Lower leg skin (tissue), 4 donors: Measurements from ENCODE around the gene DCLRE1B. TPM values are rescaled to one million over a fixed set of nuclear protein-coding genes. Genes with fewer than 3 reads are reported as not detected.

Experiments
- DNase-seq, 2 donors: peaks; one replicate each; pipeline ENCODE4 v3.0.0-alpha.2; 2019; ENCODE audit warnings: low spot score in 2 of 2
- H3K4me3 ChIP-seq: fragments of 200-600 bp; sonication (generic); 2 replicates; pipeline ENCODE4 v1.5.1; 2017; ENCODE audit warnings: mild to moderate bottlenecking, low read depth; ENCODE audit not compliant: poor library complexity, severe bottlenecking
- POLR2A ChIP-seq, 2 donors: fragments of 450-650 bp; IDR thresholded peaks; one replicate each; pipeline ENCODE4 v1.6.1; 2016 to 2017; ENCODE audit warnings: antibody characterized with exemption in 2 of 2, mild to moderate bottlenecking in 1 of 2, moderate library complexity in 1 of 2
- WGBS, 2 donors: methylation state at CpG; one replicate each; pipeline ENCODE4 v1.1.5; 2018; 5-methylcytosine and 5-hydroxymethylcytosine counted together
- intact Hi-C: fragments of 100-400 bp; cut with DNase I; formaldehyde crosslinking; loops from one replicate; pipeline ENCODE4 v1.15.0; 2023; ENCODE audit warnings: low total_unique reads
- total RNA-seq, 4 donors: library from RNA; depleted of rRNA; stranded (reverse); fragments of >200 nt; gene quantifications; one replicate each; pipeline ENCODE4 v1.1.0, GENCODE V29; 2016
- TF ChIP-seq, protein P1 (sequence below), 3 donors: fragments of 450-650 bp; IDR thresholded peaks; one replicate each; pipeline ENCODE4 v1.5.1; 2016; ENCODE audit warnings: antibody characterized with exemption in 3 of 3, mild to moderate bottlenecking in 3 of 3, moderate library complexity in 2 of 3

DCLRE1B gene
- total RNA-seq: 1 to 10 TPM; 2.1 to 4.4 (median 3.5) TPM

DNA sequence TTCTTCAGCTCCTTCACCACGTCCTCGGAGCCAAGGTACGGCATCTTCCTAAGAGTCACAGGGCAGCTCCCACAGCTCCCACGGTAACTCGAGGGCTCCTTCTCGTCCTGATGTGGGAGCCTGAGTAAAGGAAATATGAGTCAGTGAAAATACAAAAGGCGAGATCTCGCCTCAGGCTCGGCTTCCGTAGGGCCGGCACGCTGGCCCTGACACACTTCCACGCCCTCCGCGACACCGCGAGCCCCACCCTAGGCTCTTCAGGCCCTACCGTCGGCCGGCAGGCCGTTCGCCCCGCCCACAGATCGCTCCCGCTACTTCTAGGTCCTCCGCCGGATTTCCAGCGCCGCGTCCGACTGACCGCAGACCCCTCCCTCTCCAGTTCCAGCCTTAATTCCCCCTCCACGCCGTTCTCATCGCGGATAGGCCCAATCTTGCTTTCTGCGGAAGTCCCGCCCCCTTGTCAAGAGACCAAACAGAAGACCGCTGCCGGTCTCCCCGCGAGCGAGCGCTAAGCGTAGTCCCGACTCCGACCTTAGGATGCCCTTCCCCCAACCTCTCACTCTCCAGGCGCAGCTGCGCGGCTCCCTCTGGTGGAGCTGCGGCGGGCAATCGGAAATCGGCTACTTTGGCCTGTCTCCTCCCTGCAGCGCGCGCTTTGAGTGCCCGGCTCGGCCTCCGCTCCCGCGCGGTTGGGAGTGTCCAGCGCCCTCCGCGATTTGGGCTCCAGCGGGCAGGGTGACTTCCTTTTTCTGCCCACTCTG, at the start of gene DCLRE1B, which contains the start of gene AP4B1:
Gene DCLRE1B, plus strand, starts transcription at position 653 of the 761 bp plus-strand sequence. CDS start 261 bp downstream, outside the sequence.
Gene AP4B1, minus strand, starts transcription at position 126 of the 761 bp plus-strand sequence. Its CDS starts 82 bp downstream, at position 44.
- peak within 1 kb of the TSS; percentile 58 for H3K4me3 ChIP-seq
- WGBS, 2 donors: 1% methylated on average over 66 to 67 of the region's 67 CpGs
- TF ChIP-seq, protein P1, sequence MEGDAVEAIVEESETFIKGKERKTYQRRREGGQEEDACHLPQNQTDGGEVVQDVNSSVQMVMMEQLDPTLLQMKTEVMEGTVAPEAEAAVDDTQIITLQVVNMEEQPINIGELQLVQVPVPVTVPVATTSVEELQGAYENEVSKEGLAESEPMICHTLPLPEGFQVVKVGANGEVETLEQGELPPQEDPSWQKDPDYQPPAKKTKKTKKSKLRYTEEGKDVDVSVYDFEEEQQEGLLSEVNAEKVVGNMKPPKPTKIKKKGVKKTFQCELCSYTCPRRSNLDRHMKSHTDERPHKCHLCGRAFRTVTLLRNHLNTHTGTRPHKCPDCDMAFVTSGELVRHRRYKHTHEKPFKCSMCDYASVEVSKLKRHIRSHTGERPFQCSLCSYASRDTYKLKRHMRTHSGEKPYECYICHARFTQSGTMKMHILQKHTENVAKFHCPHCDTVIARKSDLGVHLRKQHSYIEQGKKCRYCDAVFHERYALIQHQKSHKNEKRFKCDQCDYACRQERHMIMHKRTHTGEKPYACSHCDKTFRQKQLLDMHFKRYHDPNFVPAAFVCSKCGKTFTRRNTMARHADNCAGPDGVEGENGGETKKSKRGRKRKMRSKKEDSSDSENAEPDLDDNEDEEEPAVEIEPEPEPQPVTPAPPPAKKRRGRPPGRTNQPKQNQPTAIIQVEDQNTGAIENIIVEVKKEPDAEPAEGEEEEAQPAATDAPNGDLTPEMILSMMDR (IDR thresholded peaks at IDR 0.05): peak in 1 of 3 donors; percentile 64
- no peak for TF ChIP-seq POLR2A (IDR thresholded peaks at IDR 0.05)
- peak; percentile 98 to 100 for DNase-seq
- intact Hi-C loops: loop anchor here (10.0 kb wide), 1 partner anchor 70 kb away; no protein-coding TSS in a partner anchor

DNA sequence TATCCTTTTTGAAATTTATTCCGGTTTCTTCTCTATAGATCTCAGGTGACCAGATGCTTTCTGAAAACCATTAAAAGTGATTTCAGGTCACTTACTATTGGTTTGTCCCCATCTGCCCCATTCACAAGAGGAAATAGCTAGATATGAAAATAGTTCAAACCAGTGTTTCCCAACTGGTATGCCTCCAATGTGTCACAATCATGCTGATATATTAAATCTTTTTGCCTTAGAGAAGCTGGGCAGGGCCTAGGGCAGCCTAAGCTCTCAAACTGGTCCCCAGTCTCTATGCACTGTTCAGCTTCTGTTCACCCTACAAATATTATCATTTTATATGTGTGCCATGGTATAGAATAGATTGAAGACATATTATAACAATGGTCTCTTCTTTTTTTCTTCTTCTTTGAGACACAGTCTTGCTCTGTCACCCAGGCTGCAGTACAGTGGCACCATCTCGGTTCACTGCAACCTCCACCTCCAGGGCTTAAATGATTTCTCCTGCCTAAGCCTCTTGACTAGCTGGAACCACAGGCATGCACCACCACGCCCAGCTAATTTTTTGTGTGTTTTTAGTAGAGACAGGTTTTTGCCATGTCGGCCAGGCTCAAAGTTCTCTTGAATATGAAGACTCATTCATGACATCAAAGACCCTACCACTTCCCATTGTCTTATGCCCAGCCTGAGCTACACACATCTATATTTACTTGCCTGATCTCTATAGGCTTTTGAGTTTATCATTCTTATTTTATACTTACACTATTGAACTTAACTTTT, 49.3 kb upstream of the DCLRE1B start:
- no peak for TF ChIP-seq POLR2A (IDR thresholded peaks at IDR 0.05)
- TF ChIP-seq, protein P1 (IDR thresholded peaks at IDR 0.05): no peak
- 75 to 78% methylated on average over 4 of the region's 4 CpGs for WGBS, 2 donors
- intact Hi-C loops: no loop called here
- DNase-seq: no peak
- no peak overlapping the region for H3K4me3 ChIP-seq

DNA sequence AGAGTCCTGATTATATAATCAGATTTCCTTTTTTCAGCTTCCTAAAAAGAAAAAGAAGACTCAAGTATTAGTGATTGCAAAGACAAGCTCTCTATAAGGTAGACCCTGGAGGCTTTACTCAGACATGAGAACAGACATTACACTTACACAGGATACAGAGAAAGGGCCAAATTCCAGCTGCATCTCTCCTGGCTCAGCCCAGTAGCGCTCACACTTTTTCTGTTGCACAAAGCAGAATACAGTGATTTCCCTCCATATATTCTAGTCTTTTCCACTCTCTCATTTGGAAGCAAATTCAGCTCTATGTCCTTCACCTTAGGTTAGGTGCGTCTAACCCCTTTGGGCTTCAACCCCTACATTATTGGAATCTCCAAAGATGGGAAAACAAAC, 48.7 kb upstream of the DCLRE1B start:
- TF ChIP-seq POLR2A (IDR thresholded peaks at IDR 0.05): no peak
- TF ChIP-seq, protein P1 (IDR thresholded peaks at IDR 0.05): no peak
- H3K4me3 ChIP-seq: no peak overlapping the region
- WGBS, 2 donors: 82 to 87% methylated on average over 2 of the region's 2 CpGs
- no peak for DNase-seq
- intact Hi-C loops: no loop called here

DNA sequence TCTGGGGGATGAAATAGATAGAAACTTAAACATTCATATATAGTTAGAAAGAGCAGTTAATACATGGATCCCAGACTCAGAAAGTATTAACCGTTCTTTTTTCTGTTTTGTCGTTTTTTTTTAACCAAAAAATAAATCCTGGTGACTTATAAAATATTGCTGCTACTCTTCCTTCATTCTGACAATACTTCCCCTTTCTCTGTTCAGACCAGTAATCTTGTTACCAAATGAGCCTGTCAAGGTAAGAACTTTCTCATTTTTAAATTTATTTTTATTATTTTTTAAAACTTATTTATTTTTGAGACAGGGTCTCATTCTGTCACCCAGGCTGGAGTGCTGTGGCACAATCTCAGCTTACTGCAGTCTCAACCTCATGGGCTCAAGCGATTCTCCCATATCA, 47.4 kb upstream of the DCLRE1B start:
- 78 to 82% methylated on average over 3 of the region's 3 CpGs for WGBS, 2 donors
- no peak overlapping the region for H3K4me3 ChIP-seq
- no peak for DNase-seq
- intact Hi-C loops: loop anchor here (1.0 kb wide), 1 partner anchor 17 kb away; no protein-coding TSS in a partner anchor
- TF ChIP-seq, protein P1 (IDR thresholded peaks at IDR 0.05): no peak
- no peak for TF ChIP-seq POLR2A (IDR thresholded peaks at IDR 0.05)

DNA sequence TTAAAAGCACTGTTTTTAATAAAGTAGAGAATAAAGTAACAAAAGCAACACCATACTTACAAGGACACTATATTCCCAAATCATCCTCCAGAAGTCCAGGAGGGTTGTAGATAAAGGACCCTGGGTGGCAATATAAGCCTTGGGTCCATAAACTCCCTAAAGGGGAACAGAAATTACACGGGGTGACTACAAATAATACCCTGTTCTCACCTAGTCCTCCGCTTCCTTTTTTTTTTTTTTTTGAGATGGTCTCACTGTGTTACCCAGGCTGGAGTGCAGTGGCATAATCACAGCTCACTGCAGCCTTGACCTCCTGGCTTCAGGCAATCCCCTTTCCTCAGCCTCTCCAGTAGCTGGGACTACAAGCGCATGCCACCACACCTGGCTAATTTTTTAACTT, 46.7 kb upstream of the DCLRE1B start:
- intact Hi-C loops: no loop called here
- no peak for DNase-seq
- TF ChIP-seq, protein P1 (IDR thresholded peaks at IDR 0.05): no peak
- no peak for TF ChIP-seq POLR2A (IDR thresholded peaks at IDR 0.05)
- WGBS, 2 donors: 84 to 92% methylated on average over 3 of the region's 3 CpGs
- no peak overlapping the region for H3K4me3 ChIP-seq
